Spleen (tissue), 7 donors: ENCODE results near the gene FAM20C.

Experiments
- CTCF ChIP-seq, 11 experiments: fragments of 200-600 bp in 7 of 11; fragments of 450-650 bp in 4 of 11; sonication (generic) in 4 of 11; IDR thresholded peaks in 8 of 11; conservative IDR thresholded peaks in 3 of 11; 1 replicate in 7 of 11; 2 replicates in 4 of 11; pipeline versions ENCODE4 v1.4.0 to v1.8.0; 2016 to 2021; ENCODE audit warnings: antibody characterized with exemption in 11 of 11, inconsistent platforms in 4 of 11, mild to moderate bottlenecking in 1 of 11
- POLR2A ChIP-seq, 3 donors: fragments of 450-650 bp; IDR thresholded peaks; one replicate each; pipeline ENCODE4 v1.5.1; 2017; ENCODE audit warnings: antibody characterized with exemption in 3 of 3, mild to moderate bottlenecking in 1 of 3
- POLR2AphosphoS5 ChIP-seq, 3 donors: sonication (generic); formaldehyde crosslinking; IDR thresholded peaks; one replicate each; pipeline ENCODE4 v1.5.1; 2017; ENCODE audit warnings: antibody characterized with exemption in 3 of 3
- donor health status: DM: no; HTN: no; CAD: no; lungs with moderate emphysema.
- donor health status: DM: no; HTN: no; CAD: no.
- donor health status: DM: no; HTN: no; CAD: no.

DNA sequence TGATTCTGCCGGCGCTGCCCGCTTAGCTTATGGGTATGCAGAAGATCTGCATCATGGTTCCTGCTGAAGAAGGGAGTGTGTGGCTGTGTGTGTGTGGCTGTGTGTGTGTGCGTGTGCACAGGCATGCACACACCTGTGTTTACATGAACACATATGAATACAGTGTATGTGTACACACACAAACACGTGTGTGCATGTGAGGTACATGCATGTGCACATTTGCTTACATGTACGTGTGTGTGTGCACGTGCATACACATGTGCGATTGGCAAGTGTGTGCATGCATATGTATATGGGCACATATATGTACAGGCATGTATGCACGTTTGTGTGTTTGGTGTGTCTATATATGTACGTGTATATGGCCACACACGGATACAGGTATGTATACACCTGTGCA, 16.4 kb upstream of the FAM20C start:
- TF ChIP-seq POLR2A (IDR thresholded peaks at IDR 0.05) (no peak), CTCF (IDR thresholded peaks at IDR 0.05 in 8 of 11, conservative IDR thresholded peaks at IDR 0.05 in 3 of 11) (no peak), POLR2AphosphoS5 (IDR thresholded peaks at IDR 0.05) (no peak)
